Gastroesophageal sphincter (tissue), 3 donors: Measurements from ENCODE around the gene XYLT1.

Source experiments
- CTCF ChIP-seq, 4 experiments: fragments of 200-600 bp in 2 of 4; fragments of 450-650 bp in 2 of 4; sonication (generic) in 1 of 4; IDR thresholded peaks; one replicate each; pipeline ENCODE4 v1.5.1; 2017 to 2019; ENCODE audit warnings: antibody characterized with exemption in 4 of 4, mild to moderate bottlenecking in 2 of 4, moderate library complexity in 2 of 4
- EP300 ChIP-seq: sonication (generic); formaldehyde crosslinking; IDR thresholded peaks from one replicate; pipeline ENCODE4 v1.6.1; 2017; ENCODE audit warnings: antibody characterized with exemption, mild to moderate bottlenecking
- POLR2A ChIP-seq, 2 donors: fragments of 450-650 bp; IDR thresholded peaks; one replicate each; pipeline ENCODE4 v1.6.1; 2017; ENCODE audit warnings: antibody characterized with exemption in 2 of 2, mild to moderate bottlenecking in 2 of 2, moderate library complexity in 1 of 2
- POLR2AphosphoS5 ChIP-seq: sonication (generic); formaldehyde crosslinking; IDR thresholded peaks from one replicate; pipeline ENCODE4 v1.6.1; 2017; ENCODE audit warnings: antibody characterized with exemption

GRCh38 chr16:17301184-17301583 is 169.6 kb downstream of the XYLT1 start:
- TF ChIP-seq CTCF (IDR thresholded peaks at IDR 0.05) (no peak), EP300 (no peak), POLR2A (IDR thresholded peaks at IDR 0.05) (no peak), POLR2AphosphoS5 (no peak)
